Body of pancreas (tissue), 4 donors: ENCODE data around the gene DST. TPM values are rescaled to one million over a fixed set of nuclear protein-coding genes. Genes with fewer than 3 reads are reported as not detected.
"Not testable (repeated sequence)": the region's sequence is repeated elsewhere in the genome, so short reads cannot be mapped to it uniquely, and the experiment has no call there.

ENCODE experiments used
- ATAC-seq: fragments of 150-250 bp; one replicate; pipeline ENCODE4 v1.9.1; 2016
- DNase-seq, 4 donors: peaks; one replicate each; pipeline ENCODE4 v3.0.0-alpha.2; 2019
- H3K27ac ChIP-seq, 4 donors: fragments of 200-600 bp; sonication (generic); 1 replicate in 3 of 4; 2 replicates in 1 of 4; pipeline versions ENCODE4 v1.5.1 to v1.6.1; 2016 to 2019; ENCODE audit warnings: mild to moderate bottlenecking in 1 of 4, mixed read lengths in 1 of 4, moderate library complexity in 1 of 4
- H3K27me3 ChIP-seq, 2 donors: fragments of 200-600 bp; sonication (generic); one replicate each; pipeline ENCODE4 v1.6.0; 2016; ENCODE audit warnings: mild to moderate bottlenecking in 1 of 2
- H3K36me3 ChIP-seq, 2 donors: fragments of 200-600 bp; sonication (generic); replicated peaks in 1 of 2; 2 replicates each; pipeline ENCODE4 v1.5.1; 2016; ENCODE audit warnings: low read depth in 2 of 2; ENCODE audit not compliant: insufficient read depth in 1 of 2
- H3K4me1 ChIP-seq: fragments of 200-600 bp; sonication (generic); one replicate; pipeline ENCODE4 v1.6.0; 2016
- H3K4me3 ChIP-seq, 2 donors: fragments of 200-600 bp; sonication (generic); 1 replicate in 1 of 2; 2 replicates in 1 of 2; pipeline ENCODE4 v1.5.1; 2016 to 2019
- H3K9me3 ChIP-seq, 3 donors: fragments of 200-600 bp; sonication (generic); 1 replicate in 2 of 3; 2 replicates in 1 of 3; pipeline ENCODE4 v1.5.1; 2016
- CTCF ChIP-seq, 7 experiments: fragments of 450-650 bp in 4 of 7; fragments of 200-600 bp in 3 of 7; sonication (generic) in 3 of 7; IDR thresholded peaks; one replicate each; pipeline ENCODE4 v1.5.1; 2016 to 2019; ENCODE audit warnings: antibody characterized with exemption in 7 of 7
- POLR2A ChIP-seq, 3 donors: fragments of 450-650 bp; IDR thresholded peaks; one replicate each; pipeline ENCODE4 v1.6.1; 2016; ENCODE audit warnings: antibody characterized with exemption in 3 of 3, mild to moderate bottlenecking in 2 of 3
- WGBS, 2 donors: methylation state at CpG; one replicate each; pipeline ENCODE4 v1.1.5; 2017; 5-methylcytosine and 5-hydroxymethylcytosine counted together
- intact Hi-C: fragments of 100-400 bp; cut with DNase I; formaldehyde crosslinking; loops from one replicate; pipeline ENCODE4 v1.15.1; 2023
- total RNA-seq, 2 donors: library from RNA; depleted of rRNA; stranded (reverse); fragments of >200 nt; gene quantifications; one replicate each; pipeline ENCODE4 v1.1.0, GENCODE V29; 2016

DST gene
- total RNA-seq, 2 donors from 2014 or later: 105 to 117 TPM

GRCh38 chr6:56668158-56668557 lies 25.5 kb upstream of the DST start:
- H3K27ac ChIP-seq: no peak overlapping the region
- H3K36me3 ChIP-seq: no peaks in the 10 kb centered on the region
- no peaks in the 10 kb centered on the region for H3K9me3 ChIP-seq
- intact Hi-C loops: no loop called here
- H3K27me3 ChIP-seq: no peaks in the 10 kb centered on the region
- no peak for DNase-seq
- no peak overlapping the region for H3K4me3 ChIP-seq
- WGBS, 2 donors: 91 to 92% methylated on average over 4 of the region's 4 CpGs
- no peak for TF ChIP-seq POLR2A (IDR thresholded peaks at IDR 0.05)
- no peak for TF ChIP-seq CTCF (IDR thresholded peaks at IDR 0.05)
- ATAC-seq: no peak
- H3K4me1 ChIP-seq: peaks cover 6% of the 10 kb centered on the region

DNA sequence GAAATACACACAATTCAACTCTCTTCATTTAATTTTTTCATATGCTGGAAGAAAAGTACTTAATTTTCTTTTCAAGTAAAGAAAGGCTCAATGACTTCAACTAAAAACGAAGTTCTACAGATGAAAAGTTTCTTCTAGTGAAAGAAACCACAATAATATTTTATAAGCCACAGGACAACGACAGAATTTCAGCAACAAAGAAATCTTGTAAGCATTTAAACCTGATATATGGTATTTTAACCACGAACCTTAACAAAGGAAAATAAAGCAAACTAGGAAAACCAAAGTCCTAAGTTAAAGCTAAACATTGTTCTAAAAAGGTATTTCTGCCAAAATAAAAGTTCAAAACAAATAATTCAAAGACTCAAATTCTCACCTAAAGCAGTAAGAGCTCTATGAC lies 24.6 kb upstream of the DST start:
- DNase-seq: no peak
- Histone ChIP-seq H3K4me3 (no peak overlapping the region), H3K27ac (no peak overlapping the region), H3K36me3 (no peaks in the 10 kb centered on the region), H3K4me1 (peaks cover 6% of the 10 kb centered on the region), H3K27me3 (no peaks in the 10 kb centered on the region), H3K9me3 (no peaks in the 10 kb centered on the region)
- TF ChIP-seq POLR2A (IDR thresholded peaks at IDR 0.05): no peak
- TF ChIP-seq CTCF (IDR thresholded peaks at IDR 0.05): no peak
- ATAC-seq: no peak
- 38 to 46% methylated on average over 3 of the region's 3 CpGs for WGBS, 2 donors
- intact Hi-C loops: no loop called here

GRCh38 chr6:56664029-56664428 lies 21.3 kb upstream of the DST start:
- H3K36me3 ChIP-seq: no peaks in the 10 kb centered on the region
- H3K4me1 ChIP-seq: peaks cover 6% of the 10 kb centered on the region
- WGBS, 2 donors: 6 to 48% methylated on average over 1 of the region's 1 CpG
- DNase-seq (no peak), ATAC-seq (no peak)
- intact Hi-C loops: no loop called here
- H3K4me3 ChIP-seq: no peak overlapping the region
- H3K27ac ChIP-seq: no peak overlapping the region
- TF ChIP-seq POLR2A (IDR thresholded peaks at IDR 0.05) (no peak), CTCF (IDR thresholded peaks at IDR 0.05) (no peak)
- H3K27me3 ChIP-seq: no peaks in the 10 kb centered on the region
- no peaks in the 10 kb centered on the region for H3K9me3 ChIP-seq

DNA sequence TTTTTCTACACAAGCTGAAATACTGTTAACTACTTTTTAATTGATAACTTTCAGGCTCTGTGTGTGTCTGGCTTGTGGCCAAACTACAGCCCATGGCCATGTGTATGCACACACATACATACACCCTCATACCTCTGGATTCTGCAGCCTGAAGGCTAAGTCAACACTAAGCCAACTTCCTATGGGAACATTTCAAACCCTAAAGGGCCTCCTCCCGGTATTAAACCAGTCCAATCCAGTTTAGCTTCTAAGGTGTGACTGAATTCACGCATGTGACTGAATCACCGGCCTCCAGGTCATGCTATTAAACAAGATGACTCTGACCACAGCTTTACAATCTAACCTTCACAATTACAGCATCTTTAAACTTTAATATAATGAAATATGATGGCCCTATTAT lies 20.7 kb upstream of the DST start:
- DNase-seq (no peak), ATAC-seq (no peak)
- TF ChIP-seq CTCF (IDR thresholded peaks at IDR 0.05) (no peak), POLR2A (IDR thresholded peaks at IDR 0.05) (no peak)
- Histone ChIP-seq H3K27ac (no peak overlapping the region), H3K27me3 (no peaks in the 10 kb centered on the region), H3K36me3 (no peaks in the 10 kb centered on the region), H3K4me1 (peaks cover 6% of the 10 kb centered on the region), H3K4me3 (no peak overlapping the region), H3K9me3 (no peaks in the 10 kb centered on the region)
- intact Hi-C loops: no loop called here
- WGBS, 2 donors: 70 to 82% methylated on average over 3 of the region's 3 CpGs

DNA sequence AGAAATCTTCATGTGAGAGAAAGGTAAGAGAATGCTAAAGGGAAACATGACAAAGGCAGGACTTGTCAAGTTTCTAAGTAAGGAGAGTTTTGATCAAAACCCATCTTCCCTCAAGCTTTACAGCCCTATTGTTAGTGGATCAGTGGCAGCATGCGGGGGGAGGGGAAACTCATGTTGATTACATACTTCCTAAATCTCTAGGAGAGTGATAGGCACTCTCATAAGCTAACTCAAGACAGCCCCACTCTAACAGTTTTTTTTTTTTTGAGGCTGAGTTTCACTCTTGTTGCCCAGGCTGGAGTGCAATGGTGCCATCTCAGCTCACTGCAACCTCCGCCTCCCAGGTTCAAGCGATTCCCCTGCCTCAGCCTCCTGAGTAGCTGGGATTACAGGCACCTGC lies 18.6 kb upstream of the DST start:
- DNase-seq, H3K9me3 ChIP-seq, intact Hi-C loops, H3K27ac ChIP-seq, H3K27me3 ChIP-seq, H3K36me3 ChIP-seq, ATAC-seq, H3K4me3 ChIP-seq, H3K4me1 ChIP-seq: not testable (repeated sequence)
- 68 to 87% methylated on average over 3 of the region's 3 CpGs for WGBS, 2 donors
